ENCODE data around the gene GPANK1.

Gene GPANK1

DNA sequence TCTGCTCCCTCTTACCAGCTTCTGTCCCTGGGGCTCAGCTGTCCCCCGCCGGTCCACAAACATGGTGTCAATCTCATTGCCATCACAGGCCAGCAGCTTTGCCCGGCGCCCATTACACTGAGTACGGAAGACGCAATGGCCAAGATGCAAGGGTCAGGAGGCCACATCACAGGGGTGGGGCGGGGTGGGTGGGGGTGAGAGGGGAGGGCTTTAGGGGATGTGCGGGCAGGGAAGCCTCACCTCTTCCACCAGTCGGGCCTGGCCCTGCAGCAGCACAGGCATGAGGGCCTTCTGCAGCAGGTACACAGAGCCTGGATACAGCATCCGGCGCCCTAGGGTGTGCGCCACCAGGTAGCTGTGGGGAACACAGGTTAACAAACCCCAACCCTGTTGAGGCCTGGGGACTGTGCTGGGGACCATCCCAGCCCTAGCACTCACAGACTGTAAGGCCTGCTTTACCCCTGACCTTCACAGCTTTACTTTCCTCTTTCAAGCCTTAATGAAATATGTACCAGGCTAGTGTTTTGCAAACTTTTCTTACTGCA lies 26.8 kb upstream of the GPANK1 start (continued):
- TF ChIP-seq, protein P1, sequence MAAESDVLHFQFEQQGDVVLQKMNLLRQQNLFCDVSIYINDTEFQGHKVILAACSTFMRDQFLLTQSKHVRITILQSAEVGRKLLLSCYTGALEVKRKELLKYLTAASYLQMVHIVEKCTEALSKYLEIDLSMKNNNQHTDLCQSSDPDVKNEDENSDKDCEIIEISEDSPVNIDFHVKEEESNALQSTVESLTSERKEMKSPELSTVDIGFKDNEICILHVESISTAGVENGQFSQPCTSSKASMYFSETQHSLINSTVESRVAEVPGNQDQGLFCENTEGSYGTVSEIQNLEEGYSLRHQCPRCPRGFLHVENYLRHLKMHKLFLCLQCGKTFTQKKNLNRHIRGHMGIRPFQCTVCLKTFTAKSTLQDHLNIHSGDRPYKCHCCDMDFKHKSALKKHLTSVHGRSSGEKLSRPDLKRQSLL (tag by site-specific recombination; IDR thresholded peaks at IDR 0.05), result no peak
- TF ChIP-seq, protein P2, sequence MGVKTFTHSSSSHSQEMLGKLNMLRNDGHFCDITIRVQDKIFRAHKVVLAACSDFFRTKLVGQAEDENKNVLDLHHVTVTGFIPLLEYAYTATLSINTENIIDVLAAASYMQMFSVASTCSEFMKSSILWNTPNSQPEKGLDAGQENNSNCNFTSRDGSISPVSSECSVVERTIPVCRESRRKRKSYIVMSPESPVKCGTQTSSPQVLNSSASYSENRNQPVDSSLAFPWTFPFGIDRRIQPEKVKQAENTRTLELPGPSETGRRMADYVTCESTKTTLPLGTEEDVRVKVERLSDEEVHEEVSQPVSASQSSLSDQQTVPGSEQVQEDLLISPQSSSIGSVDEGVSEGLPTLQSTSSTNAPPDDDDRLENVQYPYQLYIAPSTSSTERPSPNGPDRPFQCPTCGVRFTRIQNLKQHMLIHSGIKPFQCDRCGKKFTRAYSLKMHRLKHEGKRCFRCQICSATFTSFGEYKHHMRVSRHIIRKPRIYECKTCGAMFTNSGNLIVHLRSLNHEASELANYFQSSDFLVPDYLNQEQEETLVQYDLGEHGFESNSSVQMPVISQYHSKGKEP (tag by site-specific recombination; IDR thresholded peaks at IDR 0.05), result no peak
- TF ChIP-seq ZBTB48 (tag by site-specific recombination; IDR thresholded peaks at IDR 0.05) (no peak), ZEB2 (tag by site-specific recombination; IDR thresholded peaks at IDR 0.05) (no peak)

DNA sequence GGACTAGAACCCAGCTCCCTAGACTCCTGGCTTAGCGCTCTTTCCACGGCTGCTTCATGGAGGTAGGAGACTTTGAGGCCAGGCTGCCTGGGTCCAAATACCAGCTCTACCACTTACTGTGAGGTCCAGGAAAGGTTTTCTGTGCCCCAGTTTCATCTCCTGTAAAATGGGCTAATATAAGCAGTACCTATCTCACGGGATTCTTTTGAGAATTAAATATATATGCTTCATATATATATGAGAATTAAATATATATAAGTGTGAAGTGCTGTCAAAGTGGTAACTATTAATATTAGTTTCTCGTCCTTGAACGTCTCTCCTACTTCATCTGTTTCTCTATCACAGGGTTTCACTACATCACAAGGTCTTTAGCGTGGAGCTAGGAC lies 26.3 kb upstream of the GPANK1 start:
- Histone ChIP-seq H3K4me1 (ENCODE audit: control insufficient read depth, insufficient read depth, low read length) (no peaks in the 10 kb centered on the region), H3K9me3 (ENCODE audit: control insufficient read depth, insufficient read depth, low read depth, low read length) (no peaks in the 10 kb centered on the region), H3K27ac (ENCODE audit: extremely low read depth, low read depth, low read length) (no peak overlapping the region), H3K4me3 (ENCODE audit: low read depth, low read length) (no peak overlapping the region), H3K36me3 (ENCODE audit: control insufficient read depth in 2 of 2, insufficient read depth in 1 of 2, low read length in 2 of 2) (peaks cover 0 to 77% of the 10 kb centered on the region in 2 experiments; a peak in 2 of 3 replicates)
- TF ChIP-seq ZNF776 (tag by site-specific recombination; IDR thresholded peaks at IDR 0.05; ENCODE audit: borderline replicate concordance), result no peak
- TF ChIP-seq ZNF169 (tag by site-specific recombination; IDR thresholded peaks at IDR 0.05), result no peak
- no peak for TF ChIP-seq ZNF555 (tag by site-specific recombination; conservative IDR thresholded peaks at IDR 0.05)
- TF ChIP-seq ZNF701 (tag by site-specific recombination; IDR thresholded peaks at IDR 0.05), result no peak
- TF ChIP-seq, protein P3, sequence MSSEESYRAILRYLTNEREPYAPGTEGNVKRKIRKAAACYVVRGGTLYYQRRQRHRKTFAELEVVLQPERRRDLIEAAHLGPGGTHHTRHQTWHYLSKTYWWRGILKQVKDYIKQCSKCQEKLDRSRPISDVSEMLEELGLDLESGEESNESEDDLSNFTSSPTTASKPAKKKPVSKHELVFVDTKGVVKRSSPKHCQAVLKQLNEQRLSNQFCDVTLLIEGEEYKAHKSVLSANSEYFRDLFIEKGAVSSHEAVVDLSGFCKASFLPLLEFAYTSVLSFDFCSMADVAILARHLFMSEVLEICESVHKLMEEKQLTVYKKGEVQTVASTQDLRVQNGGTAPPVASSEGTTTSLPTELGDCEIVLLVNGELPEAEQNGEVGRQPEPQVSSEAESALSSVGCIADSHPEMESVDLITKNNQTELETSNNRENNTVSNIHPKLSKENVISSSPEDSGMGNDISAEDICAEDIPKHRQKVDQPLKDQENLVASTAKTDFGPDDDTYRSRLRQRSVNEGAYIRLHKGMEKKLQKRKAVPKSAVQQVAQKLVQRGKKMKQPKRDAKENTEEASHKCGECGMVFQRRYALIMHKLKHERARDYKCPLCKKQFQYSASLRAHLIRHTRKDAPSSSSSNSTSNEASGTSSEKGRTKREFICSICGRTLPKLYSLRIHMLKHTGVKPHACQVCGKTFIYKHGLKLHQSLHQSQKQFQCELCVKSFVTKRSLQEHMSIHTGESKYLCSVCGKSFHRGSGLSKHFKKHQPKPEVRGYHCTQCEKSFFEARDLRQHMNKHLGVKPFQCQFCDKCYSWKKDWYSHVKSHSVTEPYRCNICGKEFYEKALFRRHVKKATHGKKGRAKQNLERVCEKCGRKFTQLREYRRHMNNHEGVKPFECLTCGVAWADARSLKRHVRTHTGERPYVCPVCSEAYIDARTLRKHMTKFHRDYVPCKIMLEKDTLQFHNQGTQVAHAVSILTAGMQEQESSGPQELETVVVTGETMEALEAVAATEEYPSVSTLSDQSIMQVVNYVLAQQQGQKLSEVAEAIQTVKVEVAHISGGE (tag by site-specific recombination; conservative IDR thresholded peaks at IDR 0.05; ENCODE audit: low read depth), result no peak
- TF ChIP-seq ZNF354C (tag by site-specific recombination; IDR thresholded peaks at IDR 0.05; ENCODE audit: borderline replicate concordance, low read depth), result no peak
- no peak for TF ChIP-seq ZNF48 (tag by site-specific recombination; IDR thresholded peaks at IDR 0.05)
- TF ChIP-seq ZNF211 (tag by site-specific recombination; IDR thresholded peaks at IDR 0.05; ENCODE audit: low read depth), result no peak
- no peak for TF ChIP-seq ZNF433 (tag by site-specific recombination; IDR thresholded peaks at IDR 0.05; ENCODE audit: low read depth)
- no peak for TF ChIP-seq ZNF311 (tag by site-specific recombination; IDR thresholded peaks at IDR 0.05; ENCODE audit: borderline replicate concordance)
- TF ChIP-seq ZNF521 (tag by site-specific recombination; IDR thresholded peaks at IDR 0.05), result no peak
- no peak for TF ChIP-seq ZNF133 (tag by site-specific recombination; IDR thresholded peaks at IDR 0.05)
- CTCF ChIA-PET, result interaction anchor here (0.6 to 4.6 kb wide), 11 partner anchors 9 to 250 kb away, joined by 3 to 24 read pairs (median 4); partner anchors contain the start of genes ABHD16A, LY6G5B, LY6G5C and MPIG6B
- POLR2A ChIA-PET, result interaction anchor here (0.6 to 2.4 kb wide), 5 partner anchors 12 to 1473 kb away, joined by 3 to 9 read pairs (median 4); partner anchors contain the start of genes ABHD16A, HSPA1A, HSPA1B and HSPA1L

All from HEK293 (cell line).